K562 (cell line): Measurements from ENCODE around the gene TRAPPC13. TPM values are rescaled to one million over a fixed set of nuclear protein-coding genes. Genes with fewer than 3 reads are reported as not detected.

Source experiments
- ATAC-seq: fragments of 200-7000 bp; cut with Tn5 transposase; 3 replicates; pipeline ENCODE4 v1.9.1; 2020; ENCODE audit warnings: moderate library complexity
- BruUV-seq: library from RNA; stranded (reverse); fragments of 400-500 nt; replicated peaks from 2 replicates; lab custom pipeline; 2021; lab: Mats Ljungman, UMichigan
- CTCF ChIA-PET: fragments of 300-600 bp; formaldehyde crosslinking; extraction: SDS; loops from one replicate; lab custom pipeline; 2021; ENCODE audit warnings: low intra/inter-chr PET ratio; lab: Yijun Ruan, JAX
- POLR2A ChIA-PET: fragments of 300-600, 350-650 bp; sonication (Branson Sonifier 250); formaldehyde crosslinking; extraction: SDS; loops from one replicate; lab custom pipeline; 2021; ENCODE audit warnings: antibody characterized with exemption, inconsistent platforms; lab: Yijun Ruan, JAX
- DNase-seq, 4 experiments: peaks; one replicate each; pipeline versions ENCODE4 v3.0.0 to v3.0.0-alpha.2; 2011 to 2018; ENCODE audit warnings: low spot score in 3 of 4, mixed read lengths in 3 of 4; ENCODE audit errors: extremely low read depth in 1 of 4
- FAIRE-seq: peaks from 2 replicates; lab custom pipeline; 2011; peaks lifted over from hg19 to GRCh38; lab: Jason Lieb, UNC
- H2AFZ ChIP-seq: 2 replicates; pipeline ENCODE4 v1.6.0; 2011; ENCODE audit warnings: low read depth, low read length, control low read depth, inconsistent platforms
- H3K27ac ChIP-seq: fragments of 200-600 bp; 3 replicates; pipeline ENCODE4 v1.8.0; 2011; ENCODE audit warnings: low read depth, mild to moderate bottlenecking, control low read depth, inconsistent platforms, low read length, moderate library complexity, mixed read lengths; ENCODE audit errors: extremely low read depth
- H3K27me3 ChIP-seq, 2 experiments: fragments of 300-600 bp in 1 of 2; 2 replicates in 1 of 2; 3 replicates in 1 of 2; pipeline versions ENCODE4 v1.6.0 to v1.8.0; 2011; ENCODE audit warnings: inconsistent platforms in 2 of 2, low read length in 2 of 2, mild to moderate bottlenecking in 1 of 2, mixed read lengths in 1 of 2, moderate library complexity in 1 of 2; ENCODE audit not compliant: control insufficient read depth in 2 of 2, insufficient read depth in 2 of 2
- H3K36me3 ChIP-seq: fragments of 300-600 bp; 3 replicates; pipeline ENCODE4 v1.8.0; 2011; ENCODE audit warnings: mild to moderate bottlenecking, low read length, inconsistent platforms; ENCODE audit not compliant: control insufficient read depth, insufficient read depth
- H3K4me1 ChIP-seq, 2 experiments: fragments of 200-600 bp in 1 of 2; replicated peaks in 1 of 2; 2 replicates in 1 of 2; 3 replicates in 1 of 2; pipeline versions ENCODE4 v1.5.1 to v1.8.0; 2011; ENCODE audit warnings: inconsistent platforms in 2 of 2, low read length in 2 of 2, mild to moderate bottlenecking in 1 of 2, mixed read lengths in 1 of 2, moderate library complexity in 1 of 2; ENCODE audit not compliant: control insufficient read depth in 2 of 2, insufficient read depth in 2 of 2
- H3K4me2 ChIP-seq: 2 replicates; pipeline ENCODE4 v1.6.1; 2011; ENCODE audit warnings: low read length, control low read depth, inconsistent platforms, mixed read lengths; ENCODE audit not compliant: insufficient read depth
- H3K4me3 ChIP-seq: fragments of 200-600 bp; sonication (generic), shearing (Covaris generic); 2 replicates; pipeline ENCODE4 v1.5.1; 2016; ENCODE audit warnings: control low read depth, inconsistent platforms
- H3K79me2 ChIP-seq: fragments of 200-600 bp; 3 replicates; pipeline ENCODE4 v1.8.0; 2011; ENCODE audit warnings: low read length, inconsistent platforms; ENCODE audit not compliant: control insufficient read depth, insufficient read depth
- H3K9ac ChIP-seq, 2 experiments: 2 replicates each; pipeline versions ENCODE4 v1.6.0 to v1.6.1; 2011; ENCODE audit warnings: low read depth in 2 of 2, low read length in 2 of 2, control low read depth in 1 of 2, inconsistent platforms in 1 of 2, mild to moderate bottlenecking in 1 of 2, mixed read lengths in 1 of 2; ENCODE audit not compliant: insufficient read depth in 1 of 2
- H3K9me1 ChIP-seq: one replicate; pipeline ENCODE4 v1.6.0; 2011; ENCODE audit warnings: inconsistent platforms, mild to moderate bottlenecking, low read length, moderate library complexity; ENCODE audit not compliant: control insufficient read depth, insufficient read depth
- H3K9me3 ChIP-seq: replicated peaks from 2 replicates; pipeline ENCODE4 v1.5.1; 2011; ENCODE audit warnings: low read depth, low read length, inconsistent platforms; ENCODE audit not compliant: control insufficient read depth, insufficient read depth
- H4K20me1 ChIP-seq: replicated peaks from 2 replicates; pipeline ENCODE4 v1.6.1; 2011; ENCODE audit warnings: low read length, inconsistent platforms, mixed read lengths; ENCODE audit not compliant: control insufficient read depth, insufficient read depth
- BRCA1 ChIP-seq, 2 experiments: fragments of 450-650 bp in 1 of 2; sonication (generic) in 1 of 2; formaldehyde crosslinking in 1 of 2; IDR thresholded peaks; 2 replicates each; pipeline versions ENCODE4 v1.5.0 to v1.6.1; 2017 to 2020; ENCODE audit warnings: mild to moderate bottlenecking in 1 of 2, missing genetic modification reagents in 1 of 2
- E2F3 ChIP-seq: fragments of 250-450 bp; sonication (Bioruptor Pico); IDR thresholded peaks from 2 replicates; pipeline ENCODE4 v1.4.0; 2020; ENCODE audit warnings: mild to moderate bottlenecking
- PTBP1 ChIP-seq: fragments of 200-400 bp; formaldehyde crosslinking; IDR thresholded peaks from 2 replicates; pipeline ENCODE4 v1.6.1; 2017; ENCODE audit warnings: low read depth, low read length
- SRSF1 ChIP-seq: fragments of 200-400 bp; formaldehyde crosslinking; IDR thresholded peaks from 2 replicates; pipeline ENCODE4 v1.6.1; 2017; ENCODE audit warnings: mild to moderate bottlenecking, low read depth, low read length, moderate library complexity
- ZNF311 ChIP-seq: fragments of 250-450 bp; sonication (Bioruptor Pico); IDR thresholded peaks from 2 replicates; pipeline ENCODE4 v1.4.0; 2020; ENCODE audit warnings: mild to moderate bottlenecking, moderate library complexity
- WGBS: fragments of 100-300 bp; shearing (Covaris generic); methylation state at CpG from one replicate; pipeline ENCODE4 v1.1.6; 2016; ENCODE audit warnings: low coverage, mixed read lengths; ENCODE audit not compliant: insufficient coverage; ENCODE audit errors: missing lambda C conversion rate; 5-methylcytosine and 5-hydroxymethylcytosine counted together
- in situ Hi-C: fragments of 300-500 bp; cut with MboI; formaldehyde crosslinking; loops from 4 replicates; pipeline ENCODE4 v1.15.0; 2018; ENCODE audit warnings: inconsistent platforms, mixed read lengths
- intact Hi-C: fragments of 100-400 bp; cut with micrococcal nuclease; formaldehyde crosslinking; loops from 2 replicates; pipeline ENCODE4 v1.14.2; 2022
- polyA plus RNA-seq, 8 experiments: library from polyadenylated mRNA; depleted of rRNA in 4 of 8; stranded (reverse) in 5 of 8; unstranded in 3 of 8; fragments of >200 nt; fragmentation: Nextera tagmentation in 2 of 8; fragmentation: Illumina TruSeq in 1 of 8; extraction: Ambion mirVana in 2 of 8; extraction: Trizol in 1 of 8; gene quantifications; 2 replicates each; pipeline versions ENCODE4 v1.2.1 to v1.2.3, GENCODE V29; 2011 to 2014; ENCODE audit warnings: inconsistent platforms in 1 of 8, missing spikeins in 1 of 8
- total RNA-seq, 7 experiments: library from RNA; depleted of rRNA in 6 of 7; stranded (reverse); fragments of >200 nt in 6 of 7; fragmentation: Illumina TruSeq in 2 of 7; extraction: Trizol in 2 of 7; gene quantifications; 2 replicates each; pipeline versions ENCODE4 v1.2.1 to v1.2.3, GENCODE V29; 2011 to 2021; ENCODE audit warnings: low replicate concordance in 1 of 7
- TF ChIP-seq, protein P1 (sequence below): fragments of 450-650 bp; formaldehyde crosslinking; IDR thresholded peaks from 2 replicates; pipeline ENCODE4 v1.4.0; 2022; ENCODE audit warnings: missing genetic modification characterization
- TF ChIP-seq, protein P2 (sequence below): IDR thresholded peaks from 3 replicates; pipeline ENCODE4 v1.6.1; 2011; ENCODE audit warnings: borderline replicate concordance, mild to moderate bottlenecking, moderate library complexity; ENCODE audit not compliant: insufficient read length; ENCODE audit errors: extremely low read depth
- TF ChIP-seq, protein P3 (sequence below), 3 experiments: IDR thresholded peaks in 2 of 3; conservative IDR thresholded peaks in 1 of 3; 2 replicates each; pipeline ENCODE4 v1.5.1; 2011 to 2012; ENCODE audit warnings: low read length in 3 of 3, mild to moderate bottlenecking in 3 of 3, control low read depth in 2 of 3, improper control_type of control experiment in 1 of 3, inconsistent platforms in 1 of 3, low read depth in 1 of 3, mixed read lengths in 1 of 3, moderate library complexity in 1 of 3; ENCODE audit not compliant: insufficient read depth in 2 of 3
- TF ChIP-seq, protein P4 (sequence below): fragments of 250-450 bp; sonication (Bioruptor Pico); IDR thresholded peaks from 2 replicates; pipeline ENCODE4 v1.5.0; 2021; ENCODE audit warnings: mild to moderate bottlenecking, moderate library complexity

The TRAPPC13 gene
- total and polyA plus RNA-seq, 9 of the 15 experiments (the other 6 are each of a cell fraction or from before 2014, with no cell fraction given), result 16.2 to 43.8 (median 24.0) TPM

DNA sequence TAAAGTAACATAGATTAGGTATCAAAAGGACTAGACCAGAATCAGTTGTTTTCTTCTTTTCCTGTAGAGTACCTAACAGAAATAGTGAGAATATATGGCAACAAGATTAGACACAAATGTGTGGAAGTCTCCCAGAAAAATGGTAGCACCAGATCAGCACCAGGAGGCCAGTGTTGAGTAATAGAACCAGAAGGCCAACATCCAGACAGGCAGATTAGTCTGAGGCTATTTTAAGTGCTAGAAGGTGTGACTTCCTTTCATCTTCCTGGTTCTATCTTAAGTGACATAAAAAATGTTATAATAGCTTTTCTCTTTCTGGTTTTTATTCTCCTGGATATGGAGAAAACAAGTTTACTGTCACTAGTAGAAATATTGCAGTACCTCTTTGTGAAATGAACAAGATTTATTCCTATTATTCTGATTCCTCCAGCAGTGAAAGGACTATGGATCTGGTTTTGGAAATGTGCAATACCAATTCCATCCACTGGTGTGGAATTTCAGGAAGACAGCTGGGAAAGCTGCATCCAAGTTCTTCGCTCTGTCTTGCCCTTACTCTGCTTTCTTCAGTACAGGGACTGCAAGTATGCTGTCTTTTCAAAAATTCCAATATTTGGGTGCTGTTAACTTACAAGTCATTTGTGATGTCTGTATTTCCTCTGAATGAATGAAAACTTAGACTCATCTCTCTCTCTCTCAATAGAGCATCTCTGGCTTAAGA is 39.1 kb downstream of the TRAPPC13 start:
- DNase-seq (peak in 2 of 4 experiments; percentile 18 to 23), FAIRE-seq (no peak), ATAC-seq (peak; percentile 52)
- Histone ChIP-seq H3K36me3 (peaks cover 18% of the 10 kb centered on the region; the same call in 1 of the 3 replicates), H3K27me3 (no peaks in the 10 kb centered on the region), H3K4me1 (no peaks in the 10 kb centered on the region), H3K9ac (no peak overlapping the region), H3K4me3 (no peak overlapping the region), H3K4me2 (no peak overlapping the region), H3K9me1 (no peaks in the 10 kb centered on the region), H2AFZ (no peak overlapping the region), H3K27ac (no peak overlapping the region), H4K20me1 (no peaks in the 10 kb centered on the region), H3K9me3 (no peaks in the 10 kb centered on the region), H3K79me2 (no peaks in the 10 kb centered on the region)
- TF ChIP-seq, protein P1, sequence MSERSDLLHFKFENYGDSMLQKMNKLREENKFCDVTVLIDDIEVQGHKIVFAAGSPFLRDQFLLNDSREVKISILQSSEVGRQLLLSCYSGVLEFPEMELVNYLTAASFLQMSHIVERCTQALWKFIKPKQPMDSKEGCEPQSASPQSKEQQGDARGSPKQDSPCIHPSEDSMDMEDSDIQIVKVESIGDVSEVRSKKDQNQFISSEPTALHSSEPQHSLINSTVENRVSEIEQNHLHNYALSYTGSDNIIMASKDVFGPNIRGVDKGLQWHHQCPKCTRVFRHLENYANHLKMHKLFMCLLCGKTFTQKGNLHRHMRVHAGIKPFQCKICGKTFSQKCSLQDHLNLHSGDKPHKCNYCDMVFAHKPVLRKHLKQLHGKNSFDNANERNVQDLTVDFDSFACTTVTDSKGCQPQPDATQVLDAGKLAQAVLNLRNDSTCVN (CRISPR knock-in tag), result no peak
- no peak for TF ChIP-seq E2F3
- no peak for TF ChIP-seq ZNF311 (CRISPR knock-in tag)
- no peak for TF ChIP-seq PTBP1
- TF ChIP-seq BRCA1 (IDR thresholded peaks at IDR 0.05), result no peak
- TF ChIP-seq BRCA1 (CRISPR knock-in tag; IDR thresholded peaks at IDR 0.05), result no peak
- TF ChIP-seq, protein P2, sequence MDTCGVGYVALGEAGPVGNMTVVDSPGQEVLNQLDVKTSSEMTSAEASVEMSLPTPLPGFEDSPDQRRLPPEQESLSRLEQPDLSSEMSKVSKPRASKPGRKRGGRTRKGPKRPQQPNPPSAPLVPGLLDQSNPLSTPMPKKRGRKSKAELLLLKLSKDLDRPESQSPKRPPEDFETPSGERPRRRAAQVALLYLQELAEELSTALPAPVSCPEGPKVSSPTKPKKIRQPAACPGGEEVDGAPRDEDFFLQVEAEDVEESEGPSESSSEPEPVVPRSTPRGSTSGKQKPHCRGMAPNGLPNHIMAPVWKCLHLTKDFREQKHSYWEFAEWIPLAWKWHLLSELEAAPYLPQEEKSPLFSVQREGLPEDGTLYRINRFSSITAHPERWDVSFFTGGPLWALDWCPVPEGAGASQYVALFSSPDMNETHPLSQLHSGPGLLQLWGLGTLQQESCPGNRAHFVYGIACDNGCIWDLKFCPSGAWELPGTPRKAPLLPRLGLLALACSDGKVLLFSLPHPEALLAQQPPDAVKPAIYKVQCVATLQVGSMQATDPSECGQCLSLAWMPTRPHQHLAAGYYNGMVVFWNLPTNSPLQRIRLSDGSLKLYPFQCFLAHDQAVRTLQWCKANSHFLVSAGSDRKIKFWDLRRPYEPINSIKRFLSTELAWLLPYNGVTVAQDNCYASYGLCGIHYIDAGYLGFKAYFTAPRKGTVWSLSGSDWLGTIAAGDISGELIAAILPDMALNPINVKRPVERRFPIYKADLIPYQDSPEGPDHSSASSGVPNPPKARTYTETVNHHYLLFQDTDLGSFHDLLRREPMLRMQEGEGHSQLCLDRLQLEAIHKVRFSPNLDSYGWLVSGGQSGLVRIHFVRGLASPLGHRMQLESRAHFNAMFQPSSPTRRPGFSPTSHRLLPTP, result no peak
- TF ChIP-seq, protein P3, sequence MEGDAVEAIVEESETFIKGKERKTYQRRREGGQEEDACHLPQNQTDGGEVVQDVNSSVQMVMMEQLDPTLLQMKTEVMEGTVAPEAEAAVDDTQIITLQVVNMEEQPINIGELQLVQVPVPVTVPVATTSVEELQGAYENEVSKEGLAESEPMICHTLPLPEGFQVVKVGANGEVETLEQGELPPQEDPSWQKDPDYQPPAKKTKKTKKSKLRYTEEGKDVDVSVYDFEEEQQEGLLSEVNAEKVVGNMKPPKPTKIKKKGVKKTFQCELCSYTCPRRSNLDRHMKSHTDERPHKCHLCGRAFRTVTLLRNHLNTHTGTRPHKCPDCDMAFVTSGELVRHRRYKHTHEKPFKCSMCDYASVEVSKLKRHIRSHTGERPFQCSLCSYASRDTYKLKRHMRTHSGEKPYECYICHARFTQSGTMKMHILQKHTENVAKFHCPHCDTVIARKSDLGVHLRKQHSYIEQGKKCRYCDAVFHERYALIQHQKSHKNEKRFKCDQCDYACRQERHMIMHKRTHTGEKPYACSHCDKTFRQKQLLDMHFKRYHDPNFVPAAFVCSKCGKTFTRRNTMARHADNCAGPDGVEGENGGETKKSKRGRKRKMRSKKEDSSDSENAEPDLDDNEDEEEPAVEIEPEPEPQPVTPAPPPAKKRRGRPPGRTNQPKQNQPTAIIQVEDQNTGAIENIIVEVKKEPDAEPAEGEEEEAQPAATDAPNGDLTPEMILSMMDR (IDR thresholded peaks at IDR 0.05 in 2 of 3, conservative IDR thresholded peaks at IDR 0.05 in 1 of 3; ENCODE audit: insufficient read depth in 2 of 3, low read depth in 1 of 3, low read length in 3 of 3), result peak in 1 of 3 experiments; percentile 20; a peak in 1 of 6 replicates
- TF ChIP-seq, protein P4, sequence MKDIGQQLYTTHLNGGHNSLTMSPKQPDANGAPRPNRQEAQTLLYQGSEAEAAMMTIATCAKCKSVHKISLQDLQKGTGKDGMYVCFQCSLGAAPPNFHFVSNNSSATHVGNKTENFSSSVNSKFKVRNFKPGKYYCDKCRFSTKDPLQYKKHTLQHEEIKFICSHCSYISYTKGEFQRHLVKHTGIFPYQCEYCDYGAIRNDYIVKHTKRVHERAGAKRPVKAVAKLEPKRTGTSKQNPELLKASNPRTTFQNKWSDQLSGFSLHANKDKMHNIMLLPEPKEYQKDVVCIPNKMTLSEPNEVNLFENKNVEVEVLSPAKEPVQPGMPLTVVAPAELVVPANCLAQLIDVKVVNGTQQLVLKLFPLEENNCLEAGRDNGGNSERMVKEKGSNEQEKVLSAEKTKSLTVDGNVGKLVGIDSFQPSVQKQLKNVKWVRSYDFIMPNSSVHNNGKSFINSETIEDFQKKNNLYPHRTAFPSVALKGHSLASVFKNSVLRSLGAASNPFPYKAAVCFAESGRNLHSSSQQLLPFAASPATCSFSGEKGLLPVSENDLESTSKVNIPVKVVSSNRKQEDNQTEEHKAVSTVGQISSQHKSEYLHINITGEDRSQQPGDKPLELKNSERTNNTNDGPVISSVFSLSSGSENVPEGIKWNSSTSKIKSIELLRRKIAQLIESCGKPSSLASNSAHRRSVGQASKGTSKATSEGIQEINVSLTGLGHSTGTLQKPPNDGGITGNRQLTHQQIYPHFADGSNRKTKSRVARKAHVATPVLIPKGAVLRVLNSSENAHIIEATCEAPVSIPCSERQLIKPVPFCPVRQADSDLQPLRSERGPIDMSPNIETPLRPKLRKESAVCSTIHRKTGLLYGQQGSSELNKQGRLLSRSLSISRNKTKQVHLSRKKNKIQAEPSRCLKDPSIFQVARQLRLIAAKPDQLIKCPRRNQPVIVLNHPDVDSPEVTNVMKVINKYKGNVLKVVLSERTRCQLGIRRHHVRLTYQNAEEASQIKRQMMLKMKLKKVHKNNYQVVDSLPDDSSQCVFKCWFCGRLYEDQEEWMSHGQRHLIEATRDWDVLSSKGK (CRISPR knock-in tag), result no peak
- TF ChIP-seq SRSF1, result no peak
- BruUV-seq, result no TSS peak
- POLR2A ChIA-PET, result interaction anchor here (1.4 to 1.8 kb wide), 2 partner anchors 22 to 23 kb away, joined by 3 to 5 read pairs; no protein-coding TSS in a partner anchor
- intact Hi-C loops (no loop called here), in situ Hi-C loops (no loop called here)
- CTCF ChIA-PET, result no interaction called here
- WGBS, result 94% methylated on average over 1 of the region's 1 CpG
